ENCODE data around the gene FBXL7.
"Not testable (repeated sequence)": the region's sequence is repeated elsewhere in the genome, so short reads cannot be mapped to it uniquely, and the experiment has no call there.

FBXL7 gene

GRCh38 chr5:15864536-15865215 is 364.7 kb downstream of the FBXL7 start:
- Histone ChIP-seq H3K4me3 (replicated peaks; ENCODE audit: low read depth, low read length) (no peak overlapping the region), H3K27me3 (replicated peaks; ENCODE audit: control insufficient read depth, insufficient read depth, low read length) (no peaks in the 10 kb centered on the region), H3K36me3 (ENCODE audit: control insufficient read depth, insufficient read depth, low read length) (no peaks in the 10 kb centered on the region)
- DNase-seq (ENCODE audit: extremely low read depth, insufficient read length): no peak
- TF ChIP-seq CTCF (IDR thresholded peaks at IDR 0.05; ENCODE audit: insufficient read depth, low read length, poor library complexity, severe bottlenecking): no peak

DNA sequence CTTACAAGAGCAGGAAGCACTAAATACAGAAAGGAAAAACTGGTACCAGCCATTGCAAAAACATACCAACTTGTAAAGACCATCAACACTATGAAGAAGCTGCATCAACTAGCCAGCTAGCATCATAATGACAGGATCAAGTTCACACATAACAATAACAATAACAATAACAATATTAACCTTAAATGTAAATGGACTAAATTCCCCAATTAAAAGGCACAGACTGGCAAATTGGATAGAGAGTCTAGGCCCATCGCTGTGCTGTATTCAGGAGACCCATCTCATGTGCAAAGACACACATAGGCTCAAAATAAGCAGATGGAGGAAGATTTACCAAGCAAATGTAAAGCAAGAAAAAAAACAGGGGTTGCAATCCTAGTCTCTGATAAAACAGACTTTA is 372.3 kb downstream of the FBXL7 start:
- DNase-seq (ENCODE audit: extremely low read depth, insufficient read length); H3K4me3 ChIP-seq (replicated peaks; ENCODE audit: low read depth, low read length); H3K27me3 ChIP-seq (replicated peaks; ENCODE audit: control insufficient read depth, insufficient read depth, low read length); H3K36me3 ChIP-seq (ENCODE audit: control insufficient read depth, insufficient read depth, low read length): not testable (repeated sequence)

DNA sequence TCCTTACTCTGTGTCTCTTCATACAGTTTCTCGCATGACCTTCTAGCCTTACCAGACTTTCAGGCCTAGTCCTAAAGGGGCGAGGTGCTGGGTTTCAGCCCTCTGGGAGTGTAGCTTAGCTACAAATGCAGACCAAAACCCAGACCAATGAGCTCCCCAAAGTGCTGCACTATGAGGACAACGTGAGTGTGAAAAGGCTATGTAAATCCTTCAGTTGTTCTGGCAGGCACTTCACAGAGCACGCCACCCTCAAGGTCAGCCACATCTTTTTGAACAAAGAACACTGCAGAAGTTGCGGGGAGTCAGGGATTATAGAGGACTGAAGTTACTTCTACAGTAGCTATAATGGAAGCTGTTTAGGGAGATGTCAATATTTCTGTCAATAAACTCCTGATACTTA is 377.9 kb downstream of the FBXL7 start:
- Histone ChIP-seq H3K36me3 (ENCODE audit: control insufficient read depth, insufficient read depth, low read length) (no peaks in the 10 kb centered on the region), H3K27me3 (replicated peaks; ENCODE audit: control insufficient read depth, insufficient read depth, low read length) (no peaks in the 10 kb centered on the region), H3K4me3 (replicated peaks; ENCODE audit: low read depth, low read length) (no peak overlapping the region)
- no peak for DNase-seq (ENCODE audit: extremely low read depth, insufficient read length)
- no peak for TF ChIP-seq CTCF (IDR thresholded peaks at IDR 0.05; ENCODE audit: insufficient read depth, low read length, poor library complexity, severe bottlenecking)

DNA sequence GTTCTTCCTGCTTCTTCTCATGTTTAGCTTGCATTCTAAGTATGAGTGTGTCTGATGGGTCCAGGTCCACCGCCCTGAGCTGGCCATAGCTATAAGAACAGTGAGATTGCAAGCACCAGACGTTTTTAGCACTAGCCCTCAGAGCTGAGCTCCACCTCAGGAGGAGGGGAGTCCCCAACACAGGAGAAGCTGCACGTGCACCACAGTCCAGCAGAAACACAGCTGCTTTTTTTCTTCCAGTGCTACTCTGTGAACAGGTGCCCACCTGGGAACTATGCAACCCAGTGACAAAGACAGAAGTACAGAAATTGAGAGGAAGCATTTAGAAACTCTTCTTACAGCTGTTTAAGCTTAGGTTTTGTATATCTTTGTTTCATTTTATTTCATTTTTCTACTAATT is 380.2 kb downstream of the FBXL7 start:
- Histone ChIP-seq H3K27me3 (replicated peaks; ENCODE audit: control insufficient read depth, insufficient read depth, low read length) (no peaks in the 10 kb centered on the region), H3K4me3 (replicated peaks; ENCODE audit: low read depth, low read length) (no peak overlapping the region), H3K36me3 (ENCODE audit: control insufficient read depth, insufficient read depth, low read length) (no peaks in the 10 kb centered on the region)
- no peak for DNase-seq (ENCODE audit: extremely low read depth, insufficient read length)
- no peak for TF ChIP-seq CTCF (IDR thresholded peaks at IDR 0.05; ENCODE audit: insufficient read depth, low read length, poor library complexity, severe bottlenecking)

DNA sequence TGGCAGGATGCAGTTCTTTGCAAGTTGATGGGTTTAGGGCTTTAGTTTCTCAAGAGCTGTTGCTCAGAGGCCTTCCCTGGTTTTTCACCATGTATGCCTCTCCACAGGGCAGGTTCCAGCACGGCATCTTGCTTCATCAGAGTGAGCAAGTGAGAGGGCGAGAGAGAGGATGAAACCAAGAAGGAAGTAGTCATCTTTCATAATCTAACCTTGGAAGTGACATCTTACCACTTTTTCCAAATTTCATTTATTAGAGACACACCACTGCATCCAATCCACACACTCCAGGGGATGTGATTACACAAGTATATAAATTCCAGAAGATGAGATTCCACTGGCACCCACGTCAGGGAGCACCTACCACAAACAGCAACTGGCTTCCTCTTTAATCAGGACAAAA is 385.2 kb downstream of the FBXL7 start:
- Histone ChIP-seq H3K4me3 (replicated peaks; ENCODE audit: low read depth, low read length) (no peak overlapping the region), H3K36me3 (ENCODE audit: control insufficient read depth, insufficient read depth, low read length) (no peaks in the 10 kb centered on the region), H3K27me3 (replicated peaks; ENCODE audit: control insufficient read depth, insufficient read depth, low read length) (no peaks in the 10 kb centered on the region)
- no peak for DNase-seq (ENCODE audit: extremely low read depth, insufficient read length)
- TF ChIP-seq CTCF (IDR thresholded peaks at IDR 0.05; ENCODE audit: insufficient read depth, low read length, poor library complexity, severe bottlenecking): no peak

- no peak for TF ChIP-seq CTCF (IDR thresholded peaks at IDR 0.05; ENCODE audit: insufficient read depth, low read length, poor library complexity, severe bottlenecking)
- Histone ChIP-seq H3K27me3 (replicated peaks; ENCODE audit: control insufficient read depth, insufficient read depth, low read length) (no peaks in the 10 kb centered on the region), H3K4me3 (replicated peaks; ENCODE audit: low read depth, low read length) (no peak overlapping the region), H3K36me3 (ENCODE audit: control insufficient read depth, insufficient read depth, low read length) (no peaks in the 10 kb centered on the region)
- DNase-seq (ENCODE audit: extremely low read depth, insufficient read length): no peak
Observed at GRCh38 chr5:15886156-15886555, 386.2 kb downstream of the FBXL7 start.
